ENCODE measurements around the gene ANKRD36C. TPM values are rescaled to one million over a fixed set of nuclear protein-coding genes. Genes with fewer than 3 reads are reported as not detected.
"Not testable (repeated sequence)": the region's sequence is repeated elsewhere in the genome, so short reads cannot be mapped to it uniquely, and the experiment has no call there.

ANKRD36C gene
- 1 to 10 TPM in 2 of 4 donors, under 1 TPM in 1, not detected in 1; 0.27 to 8.3 (median 2.8) TPM for polyA plus RNA-seq
- long read RNA-seq, donor 1 = 0 reads
- long read RNA-seq, donor 2 = 0 reads
- long read RNA-seq, donor 3 = 0 reads
- long read RNA-seq, donor 4 = 0 reads
- long read RNA-seq, donor 5 = 0 reads
- long read RNA-seq, donor 6, partial matches to known transcripts = 0 of 1 reads
- long read RNA-seq, donor 6, other reads (novel, unspliced or antisense) = 0 of 1 reads
- long read RNA-seq, donor 7 = 0 reads
- long read RNA-seq, donor 8 = 0 reads
- long read RNA-seq, donor 9, partial matches to known transcripts = 0 of 1 reads
- long read RNA-seq, donor 9, other reads (novel, unspliced or antisense) = 0 of 1 reads
- long read RNA-seq, donor 10, partial matches to known transcripts = 0 of 1 reads
- long read RNA-seq, donor 10, other reads (novel, unspliced or antisense) = 0 of 1 reads

GRCh38 chr2:95991351-95992094, at the start of gene ANKRD36C:
Gene ANKRD36C (minus strand): TSS chr2:95991824. CDS start chr2:95991708, 116 bp downstream.
- 0 to 1% (median 0%) methylated on average over 22 to 31 of the region's 56 CpGs for WGBS, 3 donors

GRCh38 chr2:96035554-96035953, 43.9 kb upstream of the ANKRD36C start:
- WGBS, 3 donors = no CpG with 5 or more reads among the region's 14 CpGs

More at GRCh38 chr2:95991351-95992094, at the start of gene ANKRD36C:
- H3K4me1 ChIP-seq (ENCODE audit: control insufficient read depth in 3 of 3, insufficient read depth in 2 of 3, low read depth in 1 of 3, low read length in 2 of 3); FAIRE-seq; H3K36me3 ChIP-seq (ENCODE audit: control insufficient read depth in 3 of 3, insufficient read depth in 2 of 3, low read depth in 1 of 3, low read length in 3 of 3); H3K9me3 ChIP-seq (ENCODE audit: control insufficient read depth in 2 of 2, insufficient read depth in 1 of 2, low read depth in 1 of 2, low read length in 1 of 2); H3K27me3 ChIP-seq (ENCODE audit: control insufficient read depth in 3 of 3, insufficient read depth in 3 of 3, low read length in 3 of 3): not testable (repeated sequence)
- DNase-seq = peak; percentile 55 to 81
- peak within 1 kb of the TSS; percentile 45 to 70 (median 55) for H3K4me3 ChIP-seq (ENCODE audit: low read depth in 1 of 3, low read length in 3 of 3)
- peak within 1 kb of the TSS; percentile 84 to 94 (median 85) for H3K27ac ChIP-seq (ENCODE audit: low read depth in 1 of 3, low read length in 2 of 3)

GRCh38 chr2:96034792-96035191, 43.2 kb upstream of the ANKRD36C start, which contains the start of gene GPAT2:
Gene GPAT2 (minus strand): TSS chr2:96034916. CDS start chr2:96032359, 2,557 bp downstream.
- H3K36me3 ChIP-seq (ENCODE audit: control insufficient read depth in 3 of 3, insufficient read depth in 2 of 3, low read depth in 1 of 3, low read length in 3 of 3); H3K27me3 ChIP-seq (ENCODE audit: control insufficient read depth in 3 of 3, insufficient read depth in 3 of 3, low read length in 3 of 3); H3K4me3 ChIP-seq (ENCODE audit: low read depth in 1 of 3, low read length in 3 of 3); H3K4me1 ChIP-seq (ENCODE audit: control insufficient read depth in 3 of 3, insufficient read depth in 2 of 3, low read depth in 1 of 3, low read length in 2 of 3); H3K27ac ChIP-seq (ENCODE audit: low read depth in 1 of 3, low read length in 2 of 3); FAIRE-seq; H3K9me3 ChIP-seq (ENCODE audit: control insufficient read depth in 2 of 2, insufficient read depth in 1 of 2, low read depth in 1 of 2, low read length in 1 of 2); DNase-seq: not testable (repeated sequence)
- WGBS, 3 donors = no CpG with 5 or more reads among the region's 34 CpGs

More at GRCh38 chr2:96035554-96035953, 43.9 kb upstream of the ANKRD36C start:
- not testable (repeated sequence) for DNase-seq; H3K4me3 ChIP-seq (ENCODE audit: low read depth in 1 of 3, low read length in 3 of 3); H3K9me3 ChIP-seq (ENCODE audit: control insufficient read depth in 2 of 2, insufficient read depth in 1 of 2, low read depth in 1 of 2, low read length in 1 of 2); H3K27ac ChIP-seq (ENCODE audit: low read depth in 1 of 3, low read length in 2 of 3); H3K27me3 ChIP-seq (ENCODE audit: control insufficient read depth in 3 of 3, insufficient read depth in 3 of 3, low read length in 3 of 3); H3K4me1 ChIP-seq (ENCODE audit: control insufficient read depth in 3 of 3, insufficient read depth in 2 of 3, low read depth in 1 of 3, low read length in 2 of 3); FAIRE-seq; H3K36me3 ChIP-seq (ENCODE audit: control insufficient read depth in 3 of 3, insufficient read depth in 2 of 3, low read depth in 1 of 3, low read length in 3 of 3)

GRCh38 chr2:96033997-96034396, 42.4 kb upstream of the ANKRD36C start:
- WGBS, 3 donors = no CpG with 5 or more reads among the region's 9 CpGs
- FAIRE-seq = peak; percentile 55

GRCh38 chr2:96027725-96028325, 36.2 kb upstream of the ANKRD36C start:
- H3K4me1 ChIP-seq (ENCODE audit: control insufficient read depth in 3 of 3, insufficient read depth in 2 of 3, low read depth in 1 of 3, low read length in 2 of 3); H3K27ac ChIP-seq (ENCODE audit: low read depth in 1 of 3, low read length in 2 of 3); DNase-seq; H3K36me3 ChIP-seq (ENCODE audit: control insufficient read depth in 3 of 3, insufficient read depth in 2 of 3, low read depth in 1 of 3, low read length in 3 of 3); H3K4me3 ChIP-seq (ENCODE audit: low read depth in 1 of 3, low read length in 3 of 3); H3K27me3 ChIP-seq (ENCODE audit: control insufficient read depth in 3 of 3, insufficient read depth in 3 of 3, low read length in 3 of 3); FAIRE-seq; H3K9me3 ChIP-seq (ENCODE audit: control insufficient read depth in 2 of 2, insufficient read depth in 1 of 2, low read depth in 1 of 2, low read length in 1 of 2): not testable (repeated sequence)
- no CpG with 5 or more reads among the region's 16 CpGs for WGBS, 3 donors

More at GRCh38 chr2:96033997-96034396, 42.4 kb upstream of the ANKRD36C start:
- H3K4me1 ChIP-seq (ENCODE audit: control insufficient read depth in 3 of 3, insufficient read depth in 2 of 3, low read depth in 1 of 3, low read length in 2 of 3); H3K27ac ChIP-seq (ENCODE audit: low read depth in 1 of 3, low read length in 2 of 3); H3K36me3 ChIP-seq (ENCODE audit: control insufficient read depth in 3 of 3, insufficient read depth in 2 of 3, low read depth in 1 of 3, low read length in 3 of 3); H3K4me3 ChIP-seq (ENCODE audit: low read depth in 1 of 3, low read length in 3 of 3); H3K27me3 ChIP-seq (ENCODE audit: control insufficient read depth in 3 of 3, insufficient read depth in 3 of 3, low read length in 3 of 3); DNase-seq; H3K9me3 ChIP-seq (ENCODE audit: control insufficient read depth in 2 of 2, insufficient read depth in 1 of 2, low read depth in 1 of 2, low read length in 1 of 2): not testable (repeated sequence)

DNA sequence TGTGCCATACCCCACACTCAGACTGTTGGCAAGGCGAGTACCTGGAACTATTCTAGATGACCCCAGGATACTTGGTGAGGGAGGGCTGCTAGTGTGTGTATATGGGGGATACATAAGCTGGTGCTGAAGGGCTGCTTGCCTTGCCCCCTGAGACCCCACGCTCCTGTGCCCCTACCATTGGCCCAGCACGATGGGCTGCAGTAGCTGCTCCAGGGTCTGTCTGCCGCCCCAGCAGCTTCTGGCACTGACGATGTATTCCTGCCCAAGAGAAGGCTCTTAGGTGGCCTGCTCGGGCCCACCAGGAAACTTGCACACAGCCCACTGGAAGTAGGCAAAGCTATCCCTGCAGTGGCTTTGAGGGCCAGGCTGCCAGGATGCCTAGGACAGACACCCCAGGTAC, 34.1 kb upstream of the ANKRD36C start:
- H3K4me3 ChIP-seq (ENCODE audit: low read depth in 1 of 3, low read length in 3 of 3); H3K4me1 ChIP-seq (ENCODE audit: control insufficient read depth in 3 of 3, insufficient read depth in 2 of 3, low read depth in 1 of 3, low read length in 2 of 3); FAIRE-seq; H3K27ac ChIP-seq (ENCODE audit: low read depth in 1 of 3, low read length in 2 of 3); H3K27me3 ChIP-seq (ENCODE audit: control insufficient read depth in 3 of 3, insufficient read depth in 3 of 3, low read length in 3 of 3); DNase-seq; H3K9me3 ChIP-seq (ENCODE audit: control insufficient read depth in 2 of 2, insufficient read depth in 1 of 2, low read depth in 1 of 2, low read length in 1 of 2); H3K36me3 ChIP-seq (ENCODE audit: control insufficient read depth in 3 of 3, insufficient read depth in 2 of 3, low read depth in 1 of 3, low read length in 3 of 3): not testable (repeated sequence)
- WGBS, 3 donors = 95 to 100% (median 96%) methylated on average over 5 to 6 of the region's 6 CpGs

GRCh38 chr2:96025194-96025492, 33.5 kb upstream of the ANKRD36C start:
- FAIRE-seq (no peak), DNase-seq (no peak)
- H3K27me3 ChIP-seq (ENCODE audit: control insufficient read depth in 3 of 3, insufficient read depth in 3 of 3, low read length in 3 of 3) = no peaks in the 10 kb centered on the region
- 79 to 89% (median 86%) methylated on average over 4 of the region's 4 CpGs for WGBS, 3 donors
- no peak overlapping the region for H3K4me3 ChIP-seq (ENCODE audit: low read depth in 1 of 3, low read length in 3 of 3)
- no peaks in the 10 kb centered on the region for H3K36me3 ChIP-seq (ENCODE audit: control insufficient read depth in 3 of 3, insufficient read depth in 2 of 3, low read depth in 1 of 3, low read length in 3 of 3)
- H3K27ac ChIP-seq (ENCODE audit: low read depth in 1 of 3, low read length in 2 of 3) = no peak overlapping the region
- no peaks in the 10 kb centered on the region for H3K9me3 ChIP-seq (ENCODE audit: control insufficient read depth in 2 of 2, insufficient read depth in 1 of 2, low read depth in 1 of 2, low read length in 1 of 2)
- H3K4me1 ChIP-seq (ENCODE audit: control insufficient read depth in 3 of 3, insufficient read depth in 2 of 3, low read depth in 1 of 3, low read length in 2 of 3) = no peaks in the 10 kb centered on the region

- no peaks in the 10 kb centered on the region for H3K27me3 ChIP-seq (ENCODE audit: control insufficient read depth in 3 of 3, insufficient read depth in 3 of 3, low read length in 3 of 3)
- DNase-seq (no peak), FAIRE-seq (no peak)
- H3K9me3 ChIP-seq (ENCODE audit: control insufficient read depth in 2 of 2, insufficient read depth in 1 of 2, low read depth in 1 of 2, low read length in 1 of 2) = no peaks in the 10 kb centered on the region
- 88 to 90% (median 89%) methylated on average over 26 to 27 of the region's 27 CpGs for WGBS, 3 donors
- H3K27ac ChIP-seq (ENCODE audit: low read depth in 1 of 3, low read length in 2 of 3) = no peak overlapping the region
- H3K36me3 ChIP-seq (ENCODE audit: control insufficient read depth in 3 of 3, insufficient read depth in 2 of 3, low read depth in 1 of 3, low read length in 3 of 3) = no peaks in the 10 kb centered on the region
- no peak overlapping the region for H3K4me3 ChIP-seq (ENCODE audit: low read depth in 1 of 3, low read length in 3 of 3)
- H3K4me1 ChIP-seq (ENCODE audit: control insufficient read depth in 3 of 3, insufficient read depth in 2 of 3, low read depth in 1 of 3, low read length in 2 of 3) = no peaks in the 10 kb centered on the region
Measured at GRCh38 chr2:96024336-96025193, 32.9 kb upstream of the ANKRD36C start.
